ENCODE data around the gene COL4A4.

DNA sequence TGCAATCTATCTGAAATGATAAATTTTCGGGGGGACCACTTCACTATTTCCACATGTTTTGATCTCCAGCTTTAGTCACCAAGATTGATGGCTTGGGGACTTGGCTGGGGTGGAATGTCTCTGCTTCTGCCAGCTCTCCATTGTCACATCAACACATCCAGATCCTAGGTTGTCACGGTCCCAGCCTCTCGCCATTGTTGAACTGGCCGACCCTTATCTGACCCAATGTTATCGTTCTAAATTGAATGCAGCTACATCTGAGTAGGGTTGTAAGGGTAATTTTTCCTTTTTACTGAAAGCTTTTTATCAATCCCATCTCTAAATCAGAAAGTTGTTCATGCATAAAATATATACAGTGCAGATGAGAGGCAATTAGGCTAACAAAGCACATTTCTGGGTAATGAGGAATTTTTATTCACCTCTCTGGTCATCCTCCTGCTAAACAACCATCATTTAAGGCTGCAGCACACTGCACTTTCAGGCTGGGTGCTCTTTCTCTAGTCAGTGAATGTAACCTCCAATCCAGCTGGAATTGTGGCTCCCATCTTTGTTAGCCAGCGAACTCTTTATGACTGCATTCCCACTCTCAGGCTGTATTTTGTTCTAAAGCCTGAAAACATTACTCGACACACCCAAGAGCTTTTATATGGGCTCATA lies 128.2 kb downstream of the COL4A4 start:
- no peak for TF ChIP-seq CTCF (IDR thresholded peaks at IDR 0.05)
- TF ChIP-seq EP300 (IDR thresholded peaks at IDR 0.05; ENCODE audit: low read depth), result no peak
- no peak for TF ChIP-seq POLR2A (IDR thresholded peaks at IDR 0.05)
- no peak for TF ChIP-seq POLR2AphosphoS5 (IDR thresholded peaks at IDR 0.05)

Data from transverse colon (tissue), 4 donors.